Ascending aorta (tissue), 2 donors: ENCODE data around the gene P2RY11. TPM values are rescaled to one million over a fixed set of nuclear protein-coding genes. Genes with fewer than 3 reads are reported as not detected.

Source experiments
- DNase-seq, 2 donors: peaks; one replicate each; pipeline ENCODE4 v3.0.0-alpha.2; 2019; ENCODE audit warnings: low spot score in 2 of 2
- H3K27ac ChIP-seq, 2 donors: fragments of 200-600 bp; sonication (generic); one replicate each; pipeline ENCODE4 v1.5.1; 2016 to 2017; ENCODE audit warnings: mild to moderate bottlenecking in 1 of 2
- H3K27me3 ChIP-seq: fragments of 200-600 bp; sonication (generic); one replicate; pipeline ENCODE4 v1.5.1; 2017
- H3K36me3 ChIP-seq, 2 donors: fragments of 200-600 bp; sonication (generic); one replicate each; pipeline ENCODE4 v1.5.1; 2016
- H3K4me1 ChIP-seq, 2 donors: fragments of 200-600 bp; sonication (generic); one replicate each; pipeline ENCODE4 v1.5.1; 2016 to 2017; ENCODE audit warnings: mild to moderate bottlenecking in 1 of 2
- H3K4me3 ChIP-seq, 2 donors: fragments of 200-600 bp; sonication (generic); one replicate each; pipeline ENCODE4 v1.5.1; 2016 to 2017; ENCODE audit warnings: mild to moderate bottlenecking in 1 of 2
- H3K9me3 ChIP-seq, 2 donors: fragments of 200-600 bp; sonication (generic); one replicate each; pipeline ENCODE4 v1.5.1; 2016
- intact Hi-C: fragments of 100-400 bp; cut with DNase I; formaldehyde crosslinking; loops from one replicate; pipeline ENCODE4 v1.15.1; 2023
- total RNA-seq: library from RNA; depleted of rRNA; stranded (reverse); fragments of >200 nt; gene quantifications from one replicate; pipeline ENCODE4 v1.1.0, GENCODE V29; 2016
- TF ChIP-seq, protein P1 (sequence below), 3 experiments: fragments of 200-600 bp in 2 of 3; fragments of 450-650 bp in 1 of 3; sonication (generic) in 2 of 3; IDR thresholded peaks; one replicate each; pipeline ENCODE4 v1.5.1; 2016 to 2019; ENCODE audit warnings: antibody characterized with exemption in 3 of 3, mild to moderate bottlenecking in 1 of 3, moderate library complexity in 1 of 3

Gene P2RY11
- total RNA-seq, 1 donor from 2014 or later = 10.5 TPM

DNA sequence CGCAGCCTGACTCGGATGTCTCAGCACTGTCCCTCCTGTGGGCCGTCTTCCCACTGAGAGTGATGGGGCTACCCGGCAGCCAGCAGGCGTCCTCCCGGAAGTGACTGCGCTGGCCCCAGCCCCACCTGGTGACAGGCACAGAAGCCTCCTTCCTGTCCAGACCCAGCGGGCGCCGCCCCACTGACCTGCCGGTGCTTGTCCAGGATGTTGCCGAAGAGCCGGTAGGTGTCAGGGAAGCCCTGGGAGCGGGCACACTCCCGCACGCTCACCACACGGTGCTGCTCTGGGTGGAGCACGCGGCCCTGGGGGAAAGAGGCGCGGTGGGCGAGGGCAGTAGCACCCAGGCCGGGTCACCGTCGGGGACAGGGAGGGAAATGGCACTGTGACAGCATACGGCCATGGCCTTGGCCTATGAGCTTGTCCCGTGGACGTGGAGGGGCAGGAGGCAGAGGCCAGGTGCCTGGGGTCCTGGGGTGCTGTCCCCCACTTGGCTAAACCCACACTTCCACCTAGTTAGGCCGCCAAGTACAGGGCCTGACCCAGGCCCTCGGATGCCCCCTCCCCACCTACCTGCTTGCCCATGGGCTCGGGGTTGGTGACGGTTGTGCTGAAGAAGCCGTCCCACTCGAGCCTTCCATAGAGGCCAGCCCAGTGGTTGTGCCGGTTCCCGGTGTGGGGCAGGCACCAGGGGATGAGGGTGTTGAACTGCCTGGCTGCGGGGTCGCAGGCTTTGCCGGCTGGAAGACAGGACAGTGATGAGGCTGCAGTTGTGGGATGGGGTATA lies 24.2 kb downstream of the P2RY11 start:
- Histone ChIP-seq H3K36me3 (peaks cover 57 to 76% of the 10 kb centered on the region in 2 donors), H3K4me3 (no peak overlapping the region), H3K9me3 (no peaks in the 10 kb centered on the region), H3K27ac (no peak overlapping the region), H3K4me1 (no peaks in the 10 kb centered on the region), H3K27me3 (no peaks in the 10 kb centered on the region)
- DNase-seq = no peak
- TF ChIP-seq, protein P1, sequence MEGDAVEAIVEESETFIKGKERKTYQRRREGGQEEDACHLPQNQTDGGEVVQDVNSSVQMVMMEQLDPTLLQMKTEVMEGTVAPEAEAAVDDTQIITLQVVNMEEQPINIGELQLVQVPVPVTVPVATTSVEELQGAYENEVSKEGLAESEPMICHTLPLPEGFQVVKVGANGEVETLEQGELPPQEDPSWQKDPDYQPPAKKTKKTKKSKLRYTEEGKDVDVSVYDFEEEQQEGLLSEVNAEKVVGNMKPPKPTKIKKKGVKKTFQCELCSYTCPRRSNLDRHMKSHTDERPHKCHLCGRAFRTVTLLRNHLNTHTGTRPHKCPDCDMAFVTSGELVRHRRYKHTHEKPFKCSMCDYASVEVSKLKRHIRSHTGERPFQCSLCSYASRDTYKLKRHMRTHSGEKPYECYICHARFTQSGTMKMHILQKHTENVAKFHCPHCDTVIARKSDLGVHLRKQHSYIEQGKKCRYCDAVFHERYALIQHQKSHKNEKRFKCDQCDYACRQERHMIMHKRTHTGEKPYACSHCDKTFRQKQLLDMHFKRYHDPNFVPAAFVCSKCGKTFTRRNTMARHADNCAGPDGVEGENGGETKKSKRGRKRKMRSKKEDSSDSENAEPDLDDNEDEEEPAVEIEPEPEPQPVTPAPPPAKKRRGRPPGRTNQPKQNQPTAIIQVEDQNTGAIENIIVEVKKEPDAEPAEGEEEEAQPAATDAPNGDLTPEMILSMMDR (IDR thresholded peaks at IDR 0.05) = no peak
- intact Hi-C loops = no loop called here

GRCh38 chr19:10136936-10137335 lies 25.4 kb downstream of the P2RY11 start:
- H3K27ac ChIP-seq = no peak overlapping the region
- intact Hi-C loops = no loop called here
- H3K4me3 ChIP-seq = no peak overlapping the region
- DNase-seq = no peak
- TF ChIP-seq, protein P1 (IDR thresholded peaks at IDR 0.05) = no peak
- no peaks in the 10 kb centered on the region for H3K9me3 ChIP-seq
- no peaks in the 10 kb centered on the region for H3K27me3 ChIP-seq
- no peaks in the 10 kb centered on the region for H3K4me1 ChIP-seq
- H3K36me3 ChIP-seq = peaks cover 64 to 83% of the 10 kb centered on the region in 2 donors

DNA sequence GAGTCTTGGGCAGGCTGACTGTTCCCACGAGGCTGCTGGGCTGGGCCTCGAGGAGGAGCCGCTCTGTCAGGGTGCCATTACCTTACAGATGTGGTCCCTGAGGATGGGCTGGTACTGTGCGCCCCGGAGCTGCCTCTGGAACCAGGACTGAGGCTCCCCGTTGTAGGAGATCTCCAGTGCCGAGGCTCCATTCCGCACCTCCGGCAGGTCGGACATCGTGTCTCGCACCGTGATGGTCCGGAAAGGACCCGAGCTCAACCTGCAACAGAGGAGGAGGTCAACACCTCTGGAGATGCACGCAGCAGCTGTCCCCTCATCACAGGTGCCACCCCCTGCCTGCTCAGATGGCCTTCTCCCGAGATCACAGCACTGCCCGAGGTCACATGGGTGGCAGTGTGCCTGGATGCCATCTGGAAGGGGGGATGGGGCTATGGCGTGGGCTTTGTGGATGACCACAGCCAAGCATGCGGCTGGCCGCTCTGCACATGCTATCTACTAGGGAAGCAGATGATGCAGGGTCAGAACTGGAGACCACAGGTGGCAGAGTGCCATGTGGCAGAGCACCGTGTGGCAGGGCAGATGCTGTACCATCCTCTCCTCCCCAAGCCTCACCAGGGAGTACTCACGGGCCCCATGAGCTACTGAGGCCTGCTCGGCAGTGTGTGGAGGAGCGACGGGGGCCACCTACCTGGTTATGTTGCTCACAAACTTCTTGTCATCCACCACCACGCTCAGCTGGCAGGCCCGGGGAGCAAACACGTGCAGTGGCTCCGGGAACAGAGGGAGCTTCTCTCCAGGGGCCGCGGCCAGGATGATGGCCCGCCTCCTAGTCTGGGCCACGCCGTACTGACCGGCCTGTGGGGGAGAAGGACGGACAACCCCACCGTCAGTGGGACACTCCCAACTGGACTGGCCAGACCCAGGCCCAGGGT lies 26.5 kb downstream of the P2RY11 start:
- TF ChIP-seq, protein P1 (IDR thresholded peaks at IDR 0.05) = no peak
- no peak for DNase-seq
- no peaks in the 10 kb centered on the region for H3K4me1 ChIP-seq
- H3K9me3 ChIP-seq = no peaks in the 10 kb centered on the region
- H3K27ac ChIP-seq = no peak overlapping the region
- H3K4me3 ChIP-seq = no peak overlapping the region
- no peaks in the 10 kb centered on the region for H3K27me3 ChIP-seq
- intact Hi-C loops = no loop called here
- H3K36me3 ChIP-seq = peaks cover 75 to 94% of the 10 kb centered on the region in 2 donors

DNA sequence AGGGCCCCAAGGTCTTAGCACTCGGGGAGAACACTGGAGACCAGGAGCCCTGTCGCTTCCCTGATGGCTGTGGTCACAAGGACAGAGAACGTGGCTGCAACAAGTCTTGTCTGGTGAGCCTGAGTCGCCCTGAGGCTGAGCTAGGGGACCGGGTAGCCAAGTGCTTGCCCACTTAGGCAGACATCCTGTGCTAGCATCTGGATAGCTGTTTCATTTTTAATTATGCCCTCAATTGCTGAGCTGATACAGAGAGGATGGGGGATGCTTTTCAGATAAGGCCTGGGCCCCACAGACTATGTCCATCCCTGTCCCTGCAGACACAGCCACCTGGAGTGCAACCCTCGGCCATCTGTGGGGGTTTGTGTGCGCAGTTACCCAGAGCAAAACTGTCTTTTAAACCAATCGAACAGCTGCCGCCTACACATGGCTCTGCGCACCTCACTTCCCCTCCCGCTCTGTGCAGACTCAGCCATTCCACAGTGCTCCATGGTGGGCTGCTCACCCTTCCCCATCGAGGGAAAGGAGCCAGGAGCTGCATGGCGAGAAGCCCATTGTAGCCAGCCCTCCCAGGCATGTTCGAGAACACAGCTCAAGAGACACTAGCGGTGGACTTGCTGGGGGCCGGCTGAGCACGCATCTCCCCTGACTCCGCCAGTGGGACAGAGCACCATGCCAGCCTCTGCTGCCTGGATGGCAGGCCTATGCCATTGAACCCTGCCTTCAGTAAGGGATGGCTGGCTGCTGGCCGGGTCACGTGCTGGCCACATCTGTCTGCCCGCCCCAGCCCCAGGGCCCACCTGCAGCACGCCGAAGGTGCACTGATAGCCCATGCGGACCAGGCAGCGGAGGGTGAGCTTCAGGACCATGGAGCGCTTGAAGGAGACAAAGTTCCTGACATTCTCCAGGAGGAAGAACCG lies 27.6 kb downstream of the P2RY11 start:
- no peaks in the 10 kb centered on the region for H3K4me1 ChIP-seq
- H3K4me3 ChIP-seq = no peak overlapping the region
- peaks cover 77 to 95% of the 10 kb centered on the region in 2 donors for H3K36me3 ChIP-seq
- intact Hi-C loops = no loop called here
- H3K9me3 ChIP-seq = no peaks in the 10 kb centered on the region
- DNase-seq = no peak
- H3K27ac ChIP-seq = no peak overlapping the region
- H3K27me3 ChIP-seq = no peaks in the 10 kb centered on the region
- TF ChIP-seq, protein P1 (IDR thresholded peaks at IDR 0.05) = no peak

DNA sequence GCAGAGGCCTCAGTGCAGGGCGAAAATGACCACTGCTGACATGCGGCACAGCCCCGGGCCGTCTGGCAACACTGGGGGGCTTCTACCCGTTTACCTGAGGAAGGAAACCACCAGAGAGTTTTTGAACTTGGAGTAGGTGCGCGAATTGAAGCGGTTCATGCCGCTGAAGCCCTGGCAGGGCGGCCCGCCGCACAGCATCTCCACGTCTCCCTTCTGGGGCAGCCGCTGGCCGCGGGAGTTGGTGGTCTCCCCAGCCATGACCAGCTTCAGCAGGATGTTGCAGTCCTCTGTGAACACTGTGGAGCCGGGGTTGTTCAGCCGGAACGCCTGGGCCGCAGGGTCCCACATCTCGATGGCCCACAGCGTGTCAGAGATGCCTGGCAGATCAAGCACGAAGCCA lies 28.5 kb downstream of the P2RY11 start:
- no peak overlapping the region for H3K27ac ChIP-seq
- no peaks in the 10 kb centered on the region for H3K27me3 ChIP-seq
- H3K4me3 ChIP-seq = no peak overlapping the region
- intact Hi-C loops = no loop called here
- H3K4me1 ChIP-seq = no peaks in the 10 kb centered on the region
- peaks cover 82 to 99% of the 10 kb centered on the region in 2 donors for H3K36me3 ChIP-seq
- DNase-seq = no peak
- TF ChIP-seq, protein P1 (IDR thresholded peaks at IDR 0.05) = no peak
- no peaks in the 10 kb centered on the region for H3K9me3 ChIP-seq
